ENCODE results near the gene GABRR2.
"Not testable (repeated sequence)": the region's sequence is repeated elsewhere in the genome, so short reads cannot be mapped to it uniquely, and the experiment has no call there.

The GABRR2 gene

DNA sequence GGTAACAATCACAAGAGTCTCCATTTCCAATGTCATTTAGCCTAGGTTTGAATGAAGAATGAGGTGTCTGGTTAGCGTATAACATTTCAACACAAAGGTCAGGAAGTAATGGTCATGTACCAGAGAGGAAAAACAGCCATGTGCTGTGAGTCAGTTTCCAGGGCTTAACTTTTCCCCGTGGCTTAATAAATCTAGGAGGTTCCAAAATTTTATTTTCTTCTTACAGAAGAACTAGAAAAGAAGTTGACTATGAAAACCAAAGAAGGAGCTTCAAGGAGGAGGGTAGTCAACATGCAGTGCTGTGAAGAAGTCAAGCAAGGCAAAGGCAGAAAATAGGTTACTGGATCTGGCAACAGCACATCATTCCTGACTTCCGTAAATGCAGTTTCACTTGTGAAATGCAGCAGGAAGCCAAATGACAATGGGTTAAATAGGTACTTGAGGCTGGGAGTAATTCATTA is 8.4 kb upstream of the GABRR2 start:
- DNase-seq = no peak

DNA sequence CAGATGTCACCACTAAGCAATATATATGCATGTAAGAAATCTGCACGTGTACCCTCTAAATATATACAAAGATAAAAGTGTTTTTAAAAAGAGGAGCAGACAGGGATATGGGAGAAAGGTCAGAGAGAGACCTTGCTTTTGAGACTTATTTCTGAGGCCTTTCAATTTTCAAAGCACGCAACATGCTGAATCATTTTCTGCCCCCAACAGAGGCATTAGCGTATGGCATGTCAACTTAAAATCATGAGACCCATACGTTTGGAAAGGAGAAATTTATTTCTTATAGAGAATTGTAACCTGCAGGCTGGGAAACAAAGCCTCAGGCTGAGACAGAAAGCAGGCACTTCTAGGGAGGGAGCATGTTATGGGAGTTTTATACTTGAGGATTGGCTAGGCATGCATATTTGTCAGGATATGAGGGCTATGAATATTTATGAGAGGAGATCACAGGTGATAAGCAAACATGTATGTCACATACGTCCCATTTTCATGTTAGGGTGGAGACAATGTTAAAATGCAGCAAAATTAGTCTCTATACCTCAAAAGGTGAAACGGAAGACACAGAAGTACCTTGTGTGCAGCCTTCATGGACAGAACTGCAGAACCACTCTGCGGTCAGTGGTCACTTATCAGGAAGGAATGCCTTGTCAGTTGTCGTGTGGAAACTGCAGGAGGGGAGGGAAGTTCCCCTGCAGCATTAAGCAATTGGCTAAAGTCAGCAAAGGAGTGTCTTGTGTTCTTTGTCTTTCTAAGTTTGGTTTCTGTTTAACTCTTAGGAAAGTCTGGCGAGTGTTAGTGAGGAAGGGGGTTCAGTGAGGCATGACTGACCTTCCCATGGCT is 6.3 kb upstream of the GABRR2 start:
- no peak for DNase-seq

DNA sequence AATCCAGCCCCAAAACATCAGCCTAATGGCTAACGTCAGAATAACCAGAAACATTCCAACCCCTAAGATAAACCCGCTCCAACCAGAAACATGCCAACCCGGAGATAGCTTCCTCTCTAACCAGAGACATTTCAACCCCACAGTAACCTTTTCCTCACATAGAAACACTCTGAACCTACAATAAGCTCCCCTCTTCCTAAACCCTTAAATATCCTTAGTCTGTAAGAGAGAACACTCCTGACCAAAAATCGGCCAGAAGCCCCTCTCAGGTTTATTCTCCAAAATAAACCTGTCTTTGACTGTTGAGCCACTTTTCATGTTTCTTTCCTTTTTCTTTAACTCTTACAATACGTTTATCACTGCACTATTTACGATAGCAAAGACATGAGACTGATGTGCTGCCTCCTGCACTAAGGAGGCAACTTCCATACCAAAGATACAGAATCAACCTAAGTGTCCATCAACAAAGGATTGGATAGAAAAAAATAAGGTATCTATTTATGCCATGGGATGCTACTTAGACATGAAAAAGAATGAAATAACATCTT is 5.0 kb upstream of the GABRR2 start:
- no peak for DNase-seq

DNA sequence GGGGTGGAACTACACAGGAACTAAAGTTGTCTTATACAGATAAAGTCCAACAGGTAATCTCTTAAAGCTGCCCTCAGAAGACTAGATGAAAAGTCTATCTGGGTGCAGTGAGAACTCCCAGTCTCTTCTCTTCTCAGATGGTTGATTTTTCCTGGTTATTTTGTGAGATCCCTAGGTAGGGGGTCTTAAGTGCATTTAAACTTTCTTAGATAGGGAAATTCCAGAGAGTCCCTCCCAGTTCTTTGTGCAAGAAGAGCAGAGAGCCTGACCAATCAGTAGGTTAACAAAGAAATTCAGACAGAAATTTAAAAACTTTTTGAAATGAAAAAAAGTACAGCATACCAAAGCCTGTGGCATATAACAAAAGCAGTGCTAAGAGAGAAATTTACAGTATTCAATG is 2.0 kb upstream of the GABRR2 start:
- no peak for DNase-seq

DNA sequence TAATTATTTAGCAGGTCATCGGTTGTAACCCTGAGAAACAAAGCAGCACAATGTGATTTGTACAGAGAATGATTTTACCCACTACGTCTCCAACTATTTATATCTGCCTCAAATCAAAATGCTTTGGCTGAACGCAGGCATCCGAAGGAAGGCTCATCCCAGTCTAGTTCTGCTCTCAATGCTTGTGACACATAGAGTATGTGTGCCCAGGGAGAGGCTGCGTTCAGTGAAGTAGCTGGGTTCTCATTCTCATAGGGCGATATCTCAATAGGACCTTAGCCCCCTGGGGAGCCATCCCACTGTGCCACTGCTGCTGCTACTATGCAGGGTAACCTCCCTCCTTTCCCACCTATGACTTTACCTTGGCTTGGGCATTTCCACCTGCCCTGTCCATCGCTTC is 407 bp downstream of the GABRR2 start:
- DNase-seq = no peak

DNA sequence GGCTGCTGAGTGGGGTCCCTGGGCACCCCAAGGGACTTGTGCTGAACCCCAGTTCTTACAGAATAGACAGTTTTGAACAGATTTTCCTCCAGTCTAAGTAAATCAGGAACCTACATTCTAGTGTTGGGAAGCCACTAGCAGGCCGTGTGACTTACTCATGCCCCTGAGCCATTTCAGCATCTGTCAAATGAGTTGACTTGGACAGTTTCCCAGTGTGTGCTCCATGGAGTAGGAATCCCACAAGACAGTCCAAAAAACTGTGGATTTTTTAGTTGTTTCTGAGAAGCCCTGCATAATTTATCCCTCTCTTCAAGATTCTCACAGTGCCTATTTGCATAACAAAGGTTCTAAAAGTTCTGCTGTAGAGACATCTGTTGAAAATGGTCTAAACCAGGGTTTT is 2.1 kb downstream of the GABRR2 start:
- DNase-seq = no peak

DNA sequence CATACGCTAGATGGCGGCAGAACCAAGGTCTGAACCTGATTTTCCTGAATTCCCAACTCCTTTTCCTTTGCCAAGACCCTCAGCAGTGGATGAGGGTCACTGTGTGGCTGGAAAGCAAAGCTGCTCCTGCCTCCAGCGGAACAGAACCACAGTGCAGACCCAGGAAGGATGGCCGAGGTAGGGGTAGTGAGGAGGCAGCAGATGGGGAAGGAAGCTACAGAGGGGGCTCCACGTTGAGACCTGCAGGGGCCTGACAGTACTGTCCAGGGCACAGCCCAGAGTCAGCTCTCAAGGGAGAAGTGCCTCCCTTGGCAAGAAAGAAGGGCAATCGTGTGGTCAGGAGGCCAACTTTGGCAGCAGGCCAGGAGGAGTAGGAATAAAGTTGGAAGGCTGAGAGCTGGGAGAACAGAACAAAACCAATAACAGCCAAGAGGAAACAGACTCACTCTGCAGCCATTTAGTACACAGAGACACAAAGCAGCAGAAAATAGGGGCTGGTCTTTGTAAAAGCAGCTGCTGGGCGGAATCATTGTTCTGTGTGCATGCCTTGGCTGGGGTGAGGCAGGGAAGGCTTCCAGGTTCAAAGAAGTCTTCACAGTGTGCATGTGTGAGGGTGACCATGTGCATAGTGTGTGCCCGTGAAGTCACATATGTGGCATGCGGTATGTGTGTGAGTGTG is 3.1 kb downstream of the GABRR2 start:
- no peak for DNase-seq

DNA sequence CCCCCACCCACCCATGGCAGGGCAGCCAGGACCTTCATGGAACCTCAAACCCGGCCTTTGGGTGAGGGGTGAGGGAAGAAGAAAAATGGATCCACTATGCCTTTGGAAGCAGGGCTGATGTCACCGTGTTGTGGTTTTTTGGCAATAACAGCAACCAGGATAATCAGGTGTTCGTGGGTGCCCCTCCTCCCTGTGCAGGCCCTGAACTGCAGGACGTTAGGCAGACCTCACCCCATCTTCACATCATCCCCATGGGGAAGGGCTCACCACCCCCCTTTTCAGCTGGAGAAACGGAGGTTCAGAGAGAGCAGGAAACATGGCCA is 3.6 kb downstream of the GABRR2 start:
- DNase-seq = no peak

DNA sequence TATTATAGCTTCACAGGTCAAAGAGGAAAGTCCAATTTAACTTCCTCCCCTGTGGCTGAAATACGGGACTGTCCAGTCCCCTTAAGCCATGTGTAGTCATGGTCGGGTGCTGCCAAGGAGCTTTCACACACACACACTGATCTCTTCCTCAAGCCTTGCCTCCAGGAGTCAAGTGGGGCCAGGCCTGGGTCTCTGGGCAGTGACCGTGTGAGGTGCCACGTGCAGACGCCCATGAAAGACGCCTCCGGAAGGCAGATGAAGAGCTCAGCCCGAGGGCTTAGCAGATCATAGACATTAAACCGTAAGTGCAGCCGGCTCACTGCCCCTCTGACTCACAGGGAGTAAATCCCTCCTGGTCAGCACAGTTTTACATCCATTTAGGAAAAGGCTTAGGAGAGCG is 4.2 kb downstream of the GABRR2 start:
- DNase-seq = no peak

DNA sequence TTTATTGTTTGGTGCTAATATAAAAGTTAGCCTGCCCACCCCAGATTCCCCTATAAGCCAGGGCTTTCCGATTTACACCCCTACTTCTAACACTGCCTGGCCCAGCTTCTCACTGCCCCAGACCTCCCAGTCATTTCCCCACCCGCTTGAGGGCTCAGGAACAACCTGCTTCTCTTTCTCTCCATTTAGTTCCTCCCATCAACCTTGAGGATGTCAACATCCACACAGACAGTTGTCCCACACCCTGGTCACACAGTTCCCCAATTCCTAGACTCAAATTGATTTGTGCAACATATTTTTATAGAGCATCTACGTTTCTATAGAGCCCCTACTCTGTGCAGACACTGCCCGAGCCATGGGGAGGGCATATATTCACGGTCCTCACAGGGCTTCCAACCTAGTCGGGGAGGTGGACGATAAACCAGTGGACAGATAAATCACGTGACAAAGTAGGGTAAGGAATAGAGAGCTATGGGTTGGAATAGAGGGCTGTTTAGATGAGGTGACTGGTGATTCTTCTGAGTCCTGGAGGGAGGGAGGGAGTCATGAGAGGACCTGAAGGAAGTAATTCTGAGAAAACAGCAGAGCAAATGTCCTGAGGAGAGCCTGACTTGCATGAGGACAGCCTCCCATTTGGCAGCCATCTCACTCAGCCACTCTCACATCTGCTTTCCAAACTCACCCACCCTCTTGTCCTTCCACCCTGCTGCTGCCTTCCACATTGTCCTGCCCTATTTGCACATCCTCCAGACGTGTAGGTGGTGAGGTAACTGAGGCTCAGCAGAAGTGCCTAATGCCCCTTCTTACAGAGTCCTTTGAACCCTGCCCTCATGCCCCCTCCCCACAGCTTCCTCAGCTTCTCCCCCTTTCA is 6.3 kb downstream of the GABRR2 start:
- DNase-seq = no peak

DNA sequence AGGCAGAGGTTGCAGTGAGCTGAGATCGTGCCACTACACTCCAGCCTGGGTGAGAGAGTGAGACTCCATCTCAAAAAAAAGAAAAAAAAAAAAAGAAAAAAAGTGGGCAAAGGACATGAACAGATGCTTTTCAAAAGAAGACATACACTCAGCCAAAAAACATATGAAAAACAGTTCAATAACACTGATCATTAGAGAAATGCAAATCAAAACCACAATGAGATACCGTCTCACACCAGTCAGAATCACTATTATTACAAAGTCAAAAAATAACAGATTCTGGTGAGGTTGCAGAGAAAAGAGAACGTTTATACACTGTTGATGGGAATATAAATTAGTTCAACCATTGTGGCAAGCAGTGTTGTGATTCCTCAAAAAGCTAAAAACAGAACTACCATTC is 10.6 kb downstream of the GABRR2 start:
- DNase-seq = not testable (repeated sequence)

DNA sequence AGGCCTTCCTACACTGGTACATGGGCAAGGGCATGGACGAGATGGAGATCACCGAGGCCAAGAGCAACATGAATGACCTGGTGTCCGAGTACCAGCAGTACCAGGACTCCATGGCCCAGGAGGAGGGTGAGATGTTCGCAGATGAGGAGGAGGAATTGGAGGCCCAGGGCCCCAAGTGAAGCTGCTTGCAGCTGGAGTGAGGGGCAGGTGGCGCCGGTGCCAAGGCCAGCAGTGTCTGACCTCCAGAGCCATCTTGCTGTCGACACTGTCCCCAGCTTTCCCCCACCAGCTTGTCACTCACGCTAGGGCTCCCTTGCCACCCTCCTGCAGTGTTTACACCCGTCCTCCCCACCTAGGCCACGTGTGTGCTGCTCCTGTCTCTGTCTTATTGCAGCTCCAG is 12.2 kb downstream of the GABRR2 start:
- no peak for DNase-seq

DNA sequence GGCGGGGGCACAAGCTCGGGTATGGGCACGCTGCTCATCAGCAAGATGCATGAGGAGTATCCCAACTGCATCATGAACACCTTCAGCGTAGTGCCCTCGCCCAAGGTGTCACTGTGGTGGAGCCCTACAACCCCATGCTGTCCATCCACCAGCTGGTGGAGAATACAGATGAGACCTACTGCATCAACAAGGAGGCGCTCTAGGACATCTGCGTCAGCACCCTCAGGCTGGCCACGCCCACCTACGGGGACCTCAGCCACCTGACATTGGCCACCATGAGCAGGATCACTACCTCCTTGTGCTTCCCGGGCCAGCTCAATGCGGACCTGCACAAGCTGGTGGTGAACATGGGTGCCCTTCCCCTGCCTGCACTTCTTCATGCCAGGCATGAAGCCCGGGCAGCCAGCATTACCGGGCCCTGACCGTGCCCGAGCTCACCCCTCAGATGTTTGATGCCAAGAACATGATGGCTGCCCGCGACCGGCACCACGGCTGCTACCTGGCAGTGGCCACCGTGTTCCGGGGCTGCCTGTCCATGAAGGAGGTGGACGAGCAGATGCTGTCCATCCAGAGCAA is 12.8 kb downstream of the GABRR2 start:
- DNase-seq = no peak

DNA sequence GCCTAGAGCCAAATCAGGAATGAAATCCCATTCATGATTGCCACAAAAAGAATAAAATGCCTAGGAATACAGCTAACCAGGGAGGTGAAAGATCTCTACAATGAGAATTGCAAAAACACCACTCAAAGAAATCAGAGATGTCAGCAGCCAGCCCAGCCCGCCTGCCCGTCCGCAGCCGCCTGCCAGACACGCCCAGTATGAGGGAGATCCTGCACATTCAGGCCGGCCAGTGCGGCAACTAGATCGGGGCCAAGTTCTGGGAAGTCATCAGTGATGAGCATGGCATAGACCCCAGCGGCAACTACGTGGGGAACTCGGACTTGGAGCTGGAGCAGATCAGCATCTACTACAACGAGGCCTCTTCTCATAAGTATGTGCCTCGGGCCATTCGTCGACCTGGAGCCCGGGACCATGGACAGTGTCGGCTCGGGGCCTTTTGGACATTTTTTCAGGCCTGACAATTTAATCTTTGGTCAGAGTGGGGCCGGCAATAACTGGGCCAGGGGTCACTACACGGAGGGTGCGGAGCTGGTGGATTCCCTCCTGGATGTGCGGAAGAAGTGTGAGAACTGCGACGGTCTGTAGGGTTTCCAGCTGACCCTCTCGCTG is 13.4 kb downstream of the GABRR2 start:
- no peak for DNase-seq

DNA sequence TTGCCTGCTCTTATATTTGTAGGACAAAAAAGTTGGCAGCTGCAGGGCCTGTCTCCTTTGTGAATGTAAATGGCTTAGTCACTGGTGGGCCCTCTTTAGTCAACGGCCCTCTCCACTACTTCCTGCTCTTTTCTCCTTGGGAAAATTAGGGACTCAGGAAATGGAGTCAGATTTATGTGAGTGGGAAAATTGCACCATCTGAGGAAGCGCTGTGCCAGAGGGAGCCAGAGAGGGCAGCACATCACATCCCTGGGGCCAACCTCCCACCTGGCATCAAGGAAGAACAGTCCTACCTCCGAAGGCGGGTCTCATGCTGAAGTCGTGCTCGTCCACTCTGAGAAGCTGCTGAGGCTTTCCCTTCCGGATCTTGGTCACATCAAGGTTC is 15.6 kb downstream of the GABRR2 start:
- DNase-seq = no peak

DNA sequence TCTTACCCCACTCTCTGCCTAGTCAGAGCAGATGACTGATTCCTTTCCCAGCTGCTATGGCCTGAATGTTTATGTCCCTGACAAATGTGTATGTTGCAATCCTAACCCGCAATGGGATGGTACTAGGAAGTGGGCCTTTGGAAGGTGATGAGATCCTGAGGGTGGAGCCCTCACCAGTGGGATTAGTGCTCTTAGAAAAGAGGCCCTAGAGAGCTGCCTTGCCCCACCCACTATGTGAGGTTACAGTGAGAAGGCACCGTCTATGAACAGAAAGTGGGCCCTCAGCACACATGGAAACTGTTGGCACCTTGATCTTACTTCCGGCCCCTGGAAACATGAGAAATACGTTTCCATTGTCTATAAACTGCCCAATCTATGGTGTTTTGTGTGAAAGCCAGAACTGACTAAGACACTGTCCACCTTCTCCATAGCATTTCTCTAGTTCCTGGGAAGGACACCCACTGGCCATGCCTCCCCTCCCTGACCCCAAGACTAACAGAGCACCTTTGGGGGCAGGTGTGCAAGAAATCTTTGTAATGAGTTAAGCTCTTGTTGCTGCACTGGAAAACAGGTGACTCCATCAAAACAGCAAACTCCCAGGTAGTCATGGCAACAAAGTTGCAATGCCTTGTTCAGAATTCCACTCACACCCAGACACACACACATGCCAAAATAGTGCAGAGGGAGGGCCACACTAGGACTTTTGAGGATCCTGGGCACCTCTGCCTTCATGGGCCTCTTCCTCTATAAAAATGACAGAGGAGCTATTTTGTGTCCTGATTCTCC is 16.2 kb downstream of the GABRR2 start:
- peak; percentile 44 for DNase-seq

DNA sequence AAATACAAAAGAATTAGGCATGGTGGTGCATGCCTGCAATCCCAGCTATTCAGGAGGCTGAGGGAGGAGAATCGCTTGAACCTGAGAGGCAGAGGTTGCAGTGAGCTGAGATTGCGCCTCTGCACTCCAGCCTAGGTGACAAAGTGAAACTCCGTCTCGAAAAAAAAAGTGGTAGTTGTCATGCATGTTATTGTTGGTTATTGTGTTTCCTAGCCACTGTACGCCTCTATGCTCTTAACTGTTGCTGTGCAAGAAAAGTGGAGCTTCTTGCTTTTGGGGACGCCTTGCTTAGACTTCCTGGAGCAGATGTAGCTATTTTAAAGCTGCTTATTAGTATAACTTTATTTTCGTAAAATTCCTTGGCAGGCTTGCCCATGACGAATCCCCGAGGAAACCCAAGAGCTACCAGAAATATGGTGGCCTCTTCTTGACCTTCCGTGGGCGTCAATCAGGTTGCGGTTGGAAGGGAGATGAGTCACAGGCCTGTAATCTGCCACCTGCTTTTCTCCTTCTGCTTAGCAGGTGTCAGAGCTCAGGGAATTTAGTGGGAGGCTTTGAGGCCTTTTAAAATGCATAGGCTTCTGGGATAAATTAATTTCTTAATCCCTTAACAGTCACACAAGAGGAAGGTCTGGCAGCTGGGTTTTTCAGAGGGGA is 17.3 kb downstream of the GABRR2 start:
- peak; percentile 71 for DNase-seq

DNA sequence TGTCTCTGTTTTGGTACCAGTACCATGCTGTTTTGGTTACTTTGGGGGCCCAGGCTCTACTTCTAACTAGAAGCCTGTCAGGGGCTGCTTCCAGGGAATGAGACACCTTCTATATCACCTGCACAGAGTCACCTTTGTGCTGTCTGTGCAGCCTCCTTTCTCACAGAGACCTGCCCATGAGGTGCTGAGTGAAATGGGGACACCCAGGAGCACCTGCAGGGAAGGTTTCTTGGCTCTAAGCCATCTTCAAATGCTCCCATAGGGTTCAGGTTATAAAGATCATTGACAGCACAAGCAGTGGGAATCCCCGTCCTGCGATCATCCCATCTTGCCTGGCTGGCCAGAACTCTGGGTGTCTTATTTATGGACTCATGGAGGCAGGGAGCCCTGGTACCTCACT is 19.1 kb downstream of the GABRR2 start:
- no peak for DNase-seq

DNA sequence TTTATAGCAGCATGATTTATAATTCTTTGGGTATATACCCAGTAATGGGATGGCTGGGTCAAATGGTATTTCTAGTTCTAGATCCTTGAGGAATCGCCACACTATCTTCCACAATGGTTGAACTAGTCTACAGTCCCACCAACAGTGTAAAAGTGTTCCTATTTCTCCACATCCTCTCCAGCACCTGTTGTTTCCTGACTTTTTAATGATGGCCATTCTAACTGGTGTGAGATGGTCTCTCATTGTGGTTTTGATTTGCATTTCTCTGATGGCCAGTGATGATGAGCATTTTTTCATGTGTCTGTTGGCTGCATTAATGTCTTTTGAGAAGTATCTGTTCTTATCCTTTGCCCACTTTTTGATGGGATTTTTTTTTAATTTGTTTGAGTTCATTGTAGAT is 20.0 kb downstream of the GABRR2 start:
- not testable (repeated sequence) for DNase-seq

DNA sequence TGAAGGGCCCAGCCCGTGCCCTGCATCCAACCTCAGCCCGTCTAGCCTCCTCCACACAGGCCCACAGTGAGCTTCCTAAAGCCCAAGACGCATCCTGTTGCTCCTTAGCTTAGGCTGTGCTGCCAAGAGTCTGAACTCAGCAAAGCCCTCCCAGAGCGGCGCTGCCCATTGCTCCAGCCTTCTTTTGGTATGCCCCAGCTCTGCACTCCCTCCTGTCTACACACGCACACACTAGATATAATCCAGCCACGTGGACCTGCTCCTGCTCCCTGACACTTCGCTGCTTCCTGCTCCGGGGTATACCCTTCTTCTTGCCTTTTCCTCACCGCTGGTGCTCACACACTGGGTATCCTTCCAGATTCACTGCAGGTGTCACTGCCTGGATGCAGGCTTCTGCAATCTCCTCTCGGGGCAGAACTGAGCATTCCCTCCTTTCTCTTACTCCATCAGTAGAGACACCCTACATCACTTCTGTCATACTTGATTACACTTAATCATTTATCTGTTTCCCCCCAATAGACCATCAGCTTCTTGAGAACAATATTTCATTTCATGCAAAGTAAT is 23.8 kb downstream of the GABRR2 start:
- no peak for DNase-seq

All from activated CD4-positive, alpha-beta T cell treated with anti-CD3 and anti-CD28 coated beads for 48 hours (primary cell).